Fibroblast of peridontal ligament (primary cell): ENCODE data around the gene PALLD.
A peak's percentile ranks its signal among the peaks of the same experiment; 100 is the strongest.
"Not testable (repeated sequence)": the region's sequence is repeated elsewhere in the genome, so short reads cannot be mapped to it uniquely, and the experiment has no call there.

Experiments
- DNase-seq: peaks from one replicate; pipeline ENCODE4 v3.0.0-alpha.2; 2010; ENCODE audit errors: extremely low read depth

The PALLD gene

GRCh38 chr4:168794092-168794707, 297.3 kb downstream of the PALLD start:
- DNase-seq, result no peak

GRCh38 chr4:168794881-168795280, 298.0 kb downstream of the PALLD start:
- no peak for DNase-seq

GRCh38 chr4:168795346-168795745, 298.5 kb downstream of the PALLD start:
- DNase-seq, result no peak

GRCh38 chr4:168796362-168797106, 299.7 kb downstream of the PALLD start:
- DNase-seq, result no peak

- DNase-seq, result peak; percentile 68
Observed at GRCh38 chr4:168797194-168797593, 300.3 kb downstream of the PALLD start.

GRCh38 chr4:168797738-168798375, 301.0 kb downstream of the PALLD start:
- DNase-seq, result no peak

GRCh38 chr4:168800926-168801325, 304.1 kb downstream of the PALLD start:
- DNase-seq, result no peak

GRCh38 chr4:168802222-168802621, 305.4 kb downstream of the PALLD start:
- no peak for DNase-seq

- DNase-seq, result not testable (repeated sequence)
Observed at GRCh38 chr4:168803052-168803451, 306.2 kb downstream of the PALLD start.

- DNase-seq, result peak; percentile 76
Observed at GRCh38 chr4:168803732-168804131, 306.9 kb downstream of the PALLD start.

- no peak for DNase-seq
Observed at GRCh38 chr4:168804146-168804545, 307.3 kb downstream of the PALLD start.

- peak; percentile 43 for DNase-seq
Observed at GRCh38 chr4:168805341-168805740, 308.5 kb downstream of the PALLD start.

- DNase-seq, result not testable (repeated sequence)
Observed at GRCh38 chr4:168806247-168806646, 309.4 kb downstream of the PALLD start.

- no peak for DNase-seq
Observed at GRCh38 chr4:168811207-168811606, 314.4 kb downstream of the PALLD start.

- DNase-seq, result peak; percentile 84
Observed at GRCh38 chr4:168811786-168812651, 315.2 kb downstream of the PALLD start.

GRCh38 chr4:168812806-168813205, 316.0 kb downstream of the PALLD start:
- DNase-seq, result peak; percentile 36

GRCh38 chr4:168813890-168814289, 317.0 kb downstream of the PALLD start:
- DNase-seq, result peak; percentile 33

- peak; percentile 95 for DNase-seq
Observed at GRCh38 chr4:168815379-168816345, 318.8 kb downstream of the PALLD start.

- no peak for DNase-seq
Observed at GRCh38 chr4:168817370-168817769, 320.5 kb downstream of the PALLD start.

- no peak for DNase-seq
Observed at GRCh38 chr4:168822481-168822880, 325.6 kb downstream of the PALLD start.

- DNase-seq, result peak; percentile 59
Observed at GRCh38 chr4:168825975-168826374, 329.1 kb downstream of the PALLD start.
